Measurements from ENCODE around the gene TBC1D17. TPM values are rescaled to one million over a fixed set of nuclear protein-coding genes. Genes with fewer than 3 reads are reported as not detected.

Gene TBC1D17
- total RNA-seq, 4 donors from 2014 or later, result 15.6 to 24.9 (median 22.3) TPM

GRCh38 chr19:49916839-49917733 is 39.6 kb downstream of the TBC1D17 start:
- TF ChIP-seq, protein P1, sequence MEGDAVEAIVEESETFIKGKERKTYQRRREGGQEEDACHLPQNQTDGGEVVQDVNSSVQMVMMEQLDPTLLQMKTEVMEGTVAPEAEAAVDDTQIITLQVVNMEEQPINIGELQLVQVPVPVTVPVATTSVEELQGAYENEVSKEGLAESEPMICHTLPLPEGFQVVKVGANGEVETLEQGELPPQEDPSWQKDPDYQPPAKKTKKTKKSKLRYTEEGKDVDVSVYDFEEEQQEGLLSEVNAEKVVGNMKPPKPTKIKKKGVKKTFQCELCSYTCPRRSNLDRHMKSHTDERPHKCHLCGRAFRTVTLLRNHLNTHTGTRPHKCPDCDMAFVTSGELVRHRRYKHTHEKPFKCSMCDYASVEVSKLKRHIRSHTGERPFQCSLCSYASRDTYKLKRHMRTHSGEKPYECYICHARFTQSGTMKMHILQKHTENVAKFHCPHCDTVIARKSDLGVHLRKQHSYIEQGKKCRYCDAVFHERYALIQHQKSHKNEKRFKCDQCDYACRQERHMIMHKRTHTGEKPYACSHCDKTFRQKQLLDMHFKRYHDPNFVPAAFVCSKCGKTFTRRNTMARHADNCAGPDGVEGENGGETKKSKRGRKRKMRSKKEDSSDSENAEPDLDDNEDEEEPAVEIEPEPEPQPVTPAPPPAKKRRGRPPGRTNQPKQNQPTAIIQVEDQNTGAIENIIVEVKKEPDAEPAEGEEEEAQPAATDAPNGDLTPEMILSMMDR (IDR thresholded peaks at IDR 0.05), result no peak
- ATAC-seq (ENCODE audit: low FRiP score), result no peak
- DNase-seq (ENCODE audit: low spot score), result no peak

- DNase-seq (ENCODE audit: low spot score), result no peak
- ATAC-seq (ENCODE audit: low FRiP score), result no peak
- TF ChIP-seq, protein P1 (IDR thresholded peaks at IDR 0.05), result no peak
Observed at GRCh38 chr19:49918089-49918488, 40.6 kb downstream of the TBC1D17 start.

DNA sequence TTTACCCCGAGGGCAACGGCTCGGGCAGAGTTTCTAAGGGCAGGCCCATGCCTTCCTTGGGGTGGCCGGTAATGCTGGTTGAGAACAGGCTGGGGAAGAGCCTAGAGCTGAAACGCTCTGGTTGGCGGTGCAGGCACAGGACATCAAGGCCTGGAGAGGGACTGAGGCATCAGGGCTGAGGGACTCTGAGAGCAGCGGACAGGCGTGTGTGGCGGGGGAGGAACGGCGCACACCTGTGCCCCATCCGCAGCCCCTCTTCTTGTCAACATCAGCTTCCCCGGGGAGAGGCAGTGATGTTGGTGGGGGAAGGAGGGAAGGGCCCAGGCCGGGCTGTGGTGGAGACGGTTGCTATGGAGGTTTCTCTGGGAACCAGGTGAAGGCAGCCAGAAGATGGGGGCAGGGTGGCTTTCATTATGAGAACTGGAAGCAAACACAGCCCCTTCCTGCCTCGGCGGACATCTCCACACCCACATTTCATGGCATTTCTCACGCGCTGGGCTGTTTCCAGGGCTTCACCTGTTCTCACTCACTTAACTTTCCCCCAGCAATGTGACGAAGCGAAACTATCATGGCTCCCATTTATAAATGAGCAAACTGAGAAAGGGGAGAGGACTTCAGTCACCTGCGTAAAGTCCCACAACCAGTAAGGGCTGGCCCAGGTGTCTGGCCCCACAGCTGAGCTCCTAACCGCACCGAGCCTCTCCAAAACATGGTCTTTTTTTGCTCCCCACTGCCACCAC is 43.3 kb downstream of the TBC1D17 start:
- ATAC-seq (ENCODE audit: low FRiP score), result no peak
- no peak for DNase-seq (ENCODE audit: low spot score)
- TF ChIP-seq, protein P1 (IDR thresholded peaks at IDR 0.05), result no peak

GRCh38 chr19:49921871-49922795 is 44.6 kb downstream of the TBC1D17 start:
- TF ChIP-seq, protein P1 (IDR thresholded peaks at IDR 0.05), result no peak
- no peak for ATAC-seq (ENCODE audit: low FRiP score)
- DNase-seq (ENCODE audit: low spot score), result no peak

- ATAC-seq (ENCODE audit: low FRiP score) (no peak), DNase-seq (ENCODE audit: low spot score) (no peak)
- TF ChIP-seq, protein P1 (IDR thresholded peaks at IDR 0.05), result no peak
Observed at GRCh38 chr19:49923055-49924003, 45.8 kb downstream of the TBC1D17 start.
